Measurements from ENCODE around the gene ESR2. TPM values are rescaled to one million over a fixed set of nuclear protein-coding genes. Genes with fewer than 3 reads are reported as not detected.
"Not testable (repeated sequence)": the region's sequence is repeated elsewhere in the genome, so short reads cannot be mapped to it uniquely, and the experiment has no call there.

The ESR2 gene
- total RNA-seq (1.7 TPM), polyA plus RNA-seq (1.6 TPM)

GRCh38 chr14:64293976-64294671 lies at the start of gene ESR2:
Gene ESR2 (minus strand): TSS chr14:64294371. CDS start chr14:64282985, 11,386 bp downstream.
- H3K36me3 ChIP-seq (ENCODE audit: insufficient read depth) = no peaks in the 10 kb centered on the region
- peak within 1 kb of the TSS; percentile 47 for H3K4me3 ChIP-seq (ENCODE audit: low read depth, low read length)
- no peak for DNase-seq (ENCODE audit: extremely low spot score)
- 2% methylated on average over 49 of the region's 49 CpGs for WGBS
- no peak within 1 kb of the TSS for H3K27ac ChIP-seq (ENCODE audit: low read depth)
- H3K4me1 ChIP-seq (ENCODE audit: insufficient read depth) = no peaks in the 10 kb centered on the region

GRCh38 chr14:64340560-64341196 lies 46.5 kb upstream of the ESR2 start:
- no peak for DNase-seq (ENCODE audit: extremely low spot score)
- Histone ChIP-seq H3K36me3 (ENCODE audit: insufficient read depth) (no peaks in the 10 kb centered on the region), H3K27ac (ENCODE audit: low read depth) (no peak overlapping the region), H3K4me3 (ENCODE audit: low read depth, low read length) (no peak overlapping the region), H3K4me1 (ENCODE audit: insufficient read depth) (no peaks in the 10 kb centered on the region)
- WGBS = 90% methylated on average over 8 of the region's 8 CpGs

GRCh38 chr14:64338616-64339316 lies 44.6 kb upstream of the ESR2 start:
- WGBS = 1% methylated on average over 44 of the region's 49 CpGs
- peak; percentile 96 for DNase-seq (ENCODE audit: extremely low spot score)
- H3K4me1 ChIP-seq (ENCODE audit: insufficient read depth) = no peaks in the 10 kb centered on the region
- peak overlapping the region; percentile 68 for H3K27ac ChIP-seq (ENCODE audit: low read depth)
- no peaks in the 10 kb centered on the region for H3K36me3 ChIP-seq (ENCODE audit: insufficient read depth)
- H3K4me3 ChIP-seq (ENCODE audit: low read depth, low read length) = peak overlapping the region; percentile 69

- peak overlapping the region; percentile 69 for H3K4me3 ChIP-seq (ENCODE audit: low read depth, low read length)
- H3K36me3 ChIP-seq (ENCODE audit: insufficient read depth) = no peaks in the 10 kb centered on the region
- under 1% methylated on average over 49 of the region's 49 CpGs for WGBS
- no peaks in the 10 kb centered on the region for H3K4me1 ChIP-seq (ENCODE audit: insufficient read depth)
- peak overlapping the region; percentile 68 for H3K27ac ChIP-seq (ENCODE audit: low read depth)
- DNase-seq (ENCODE audit: extremely low spot score) = peak; percentile 46
Observed at GRCh38 chr14:64337888-64338615, 43.9 kb upstream of the ESR2 start.

GRCh38 chr14:64329149-64329548 lies 35.0 kb upstream of the ESR2 start:
- DNase-seq (ENCODE audit: extremely low spot score) = no peak
- Histone ChIP-seq H3K27ac (ENCODE audit: low read depth) (no peak overlapping the region), H3K4me3 (ENCODE audit: low read depth, low read length) (no peak overlapping the region), H3K36me3 (ENCODE audit: insufficient read depth) (no peaks in the 10 kb centered on the region), H3K4me1 (ENCODE audit: insufficient read depth) (no peaks in the 10 kb centered on the region)
- 88% methylated on average over 3 of the region's 3 CpGs for WGBS

GRCh38 chr14:64326502-64326901 lies 32.3 kb upstream of the ESR2 start:
- DNase-seq (ENCODE audit: extremely low spot score) = no peak
- H3K36me3 ChIP-seq (ENCODE audit: insufficient read depth) = no peaks in the 10 kb centered on the region
- WGBS = 72% methylated on average over 2 of the region's 2 CpGs
- H3K4me3 ChIP-seq (ENCODE audit: low read depth, low read length) = no peak overlapping the region
- no peak overlapping the region for H3K27ac ChIP-seq (ENCODE audit: low read depth)
- H3K4me1 ChIP-seq (ENCODE audit: insufficient read depth) = no peaks in the 10 kb centered on the region

GRCh38 chr14:64324895-64325294 lies 30.7 kb upstream of the ESR2 start:
- no peaks in the 10 kb centered on the region for H3K4me1 ChIP-seq (ENCODE audit: insufficient read depth)
- 55% methylated on average over 1 of the region's 1 CpG for WGBS
- H3K4me3 ChIP-seq (ENCODE audit: low read depth, low read length) = no peak overlapping the region

GRCh38 chr14:64324461-64324860 lies 30.3 kb upstream of the ESR2 start:
- no peaks in the 10 kb centered on the region for H3K36me3 ChIP-seq (ENCODE audit: insufficient read depth)
- 27% methylated on average over 1 of the region's 1 CpG for WGBS
- no peak overlapping the region for H3K27ac ChIP-seq (ENCODE audit: low read depth)
- no peak overlapping the region for H3K4me3 ChIP-seq (ENCODE audit: low read depth, low read length)
- no peak for DNase-seq (ENCODE audit: extremely low spot score)
- no peaks in the 10 kb centered on the region for H3K4me1 ChIP-seq (ENCODE audit: insufficient read depth)

More at GRCh38 chr14:64324895-64325294, 30.7 kb upstream of the ESR2 start:
- Histone ChIP-seq H3K36me3 (ENCODE audit: insufficient read depth) (no peaks in the 10 kb centered on the region), H3K27ac (ENCODE audit: low read depth) (no peak overlapping the region)
- DNase-seq (ENCODE audit: extremely low spot score) = no peak

GRCh38 chr14:64320362-64320761 lies 26.2 kb upstream of the ESR2 start:
- WGBS = 68% methylated on average over 5 of the region's 5 CpGs
- not testable (repeated sequence) for H3K27ac ChIP-seq (ENCODE audit: low read depth); H3K36me3 ChIP-seq (ENCODE audit: insufficient read depth); H3K4me1 ChIP-seq (ENCODE audit: insufficient read depth); DNase-seq (ENCODE audit: extremely low spot score); H3K4me3 ChIP-seq (ENCODE audit: low read depth, low read length)

GRCh38 chr14:64318695-64319094 lies 24.5 kb upstream of the ESR2 start:
- not testable (repeated sequence) for H3K36me3 ChIP-seq (ENCODE audit: insufficient read depth); H3K4me1 ChIP-seq (ENCODE audit: insufficient read depth); DNase-seq (ENCODE audit: extremely low spot score); H3K4me3 ChIP-seq (ENCODE audit: low read depth, low read length); H3K27ac ChIP-seq (ENCODE audit: low read depth)
- 89% methylated on average over 1 of the region's 1 CpG for WGBS

- H3K4me3 ChIP-seq (ENCODE audit: low read depth, low read length) = no peak overlapping the region
- DNase-seq (ENCODE audit: extremely low spot score) = peak; percentile 69
- no peak overlapping the region for H3K27ac ChIP-seq (ENCODE audit: low read depth)
- H3K36me3 ChIP-seq (ENCODE audit: insufficient read depth) = no peaks in the 10 kb centered on the region
- 19% methylated on average over 4 of the region's 4 CpGs for whole genome bisulfite sequencing
- no peaks in the 10 kb centered on the region for H3K4me1 ChIP-seq (ENCODE audit: insufficient read depth)
Observed at GRCh38 chr14:64303471-64303917, 9.3 kb upstream of the ESR2 start.

GRCh38 chr14:64298773-64299172 lies 4.6 kb upstream of the ESR2 start:
- WGBS = 88% methylated on average over 1 of the region's 1 CpG
- no peak for DNase-seq (ENCODE audit: extremely low spot score)
- Histone ChIP-seq H3K36me3 (ENCODE audit: insufficient read depth) (no peaks in the 10 kb centered on the region), H3K4me1 (ENCODE audit: insufficient read depth) (no peaks in the 10 kb centered on the region), H3K27ac (ENCODE audit: low read depth) (no peak overlapping the region), H3K4me3 (ENCODE audit: low read depth, low read length) (no peak overlapping the region)

GRCh38 chr14:64296561-64296960 lies 2.4 kb upstream of the ESR2 start:
- DNase-seq (ENCODE audit: extremely low spot score) = no peak
- no peak overlapping the region for H3K4me3 ChIP-seq (ENCODE audit: low read depth, low read length)
- H3K4me1 ChIP-seq (ENCODE audit: insufficient read depth) = no peaks in the 10 kb centered on the region
- H3K27ac ChIP-seq (ENCODE audit: low read depth) = no peak overlapping the region
- H3K36me3 ChIP-seq (ENCODE audit: insufficient read depth) = no peaks in the 10 kb centered on the region

All from urinary bladder (tissue), 4 donors.